Subcutaneous adipose tissue (tissue), 4 donors: Measurements from ENCODE around the gene SH2D4B. TPM values are rescaled to one million over a fixed set of nuclear protein-coding genes. Genes with fewer than 3 reads are reported as not detected.

ENCODE experiments used
- CTCF ChIP-seq: fragments of 450-650 bp; IDR thresholded peaks from one replicate; pipeline ENCODE4 v1.5.1; 2016; ENCODE audit warnings: low read depth, mild to moderate bottlenecking, control low read depth, antibody characterized with exemption, moderate library complexity
- total RNA-seq, 4 donors: library from RNA; depleted of rRNA; stranded (reverse); fragments of >200 nt; gene quantifications; one replicate each; pipeline ENCODE4 v1.1.0, GENCODE V29; 2016

SH2D4B gene
- total RNA-seq, 4 donors from 2014 or later: 0.34 to 0.49 TPM; not detected in 2

- TF ChIP-seq CTCF: no peak
These were observed 14.8 kb upstream of the SH2D4B start for GRCh38 chr10:80522756-80523363.

- TF ChIP-seq CTCF: no peak
These were observed 13.9 kb upstream of the SH2D4B start for GRCh38 chr10:80523773-80524172.

- TF ChIP-seq CTCF: no peak
These were observed 13.4 kb upstream of the SH2D4B start for GRCh38 chr10:80524190-80524909.

GRCh38 chr10:80526218-80526617 is 11.5 kb upstream of the SH2D4B start:
- TF ChIP-seq CTCF: no peak

- TF ChIP-seq CTCF: no peak
These were observed 11.0 kb upstream of the SH2D4B start for GRCh38 chr10:80526742-80527141.

GRCh38 chr10:80528185-80528700 is 9.5 kb upstream of the SH2D4B start:
- TF ChIP-seq CTCF: no peak

- no peak for TF ChIP-seq CTCF
These were observed 8.8 kb upstream of the SH2D4B start for GRCh38 chr10:80528901-80529300.
